ENCODE results near the gene GREM1. TPM values are rescaled to one million over a fixed set of nuclear protein-coding genes. Genes with fewer than 3 reads are reported as not detected.
A peak's percentile ranks its signal among the peaks of the same experiment; 100 is the strongest.

The GREM1 gene
- total and polyA plus RNA-seq, 2 experiments from 2014 or later = 0.27 to 1.0 TPM

DNA sequence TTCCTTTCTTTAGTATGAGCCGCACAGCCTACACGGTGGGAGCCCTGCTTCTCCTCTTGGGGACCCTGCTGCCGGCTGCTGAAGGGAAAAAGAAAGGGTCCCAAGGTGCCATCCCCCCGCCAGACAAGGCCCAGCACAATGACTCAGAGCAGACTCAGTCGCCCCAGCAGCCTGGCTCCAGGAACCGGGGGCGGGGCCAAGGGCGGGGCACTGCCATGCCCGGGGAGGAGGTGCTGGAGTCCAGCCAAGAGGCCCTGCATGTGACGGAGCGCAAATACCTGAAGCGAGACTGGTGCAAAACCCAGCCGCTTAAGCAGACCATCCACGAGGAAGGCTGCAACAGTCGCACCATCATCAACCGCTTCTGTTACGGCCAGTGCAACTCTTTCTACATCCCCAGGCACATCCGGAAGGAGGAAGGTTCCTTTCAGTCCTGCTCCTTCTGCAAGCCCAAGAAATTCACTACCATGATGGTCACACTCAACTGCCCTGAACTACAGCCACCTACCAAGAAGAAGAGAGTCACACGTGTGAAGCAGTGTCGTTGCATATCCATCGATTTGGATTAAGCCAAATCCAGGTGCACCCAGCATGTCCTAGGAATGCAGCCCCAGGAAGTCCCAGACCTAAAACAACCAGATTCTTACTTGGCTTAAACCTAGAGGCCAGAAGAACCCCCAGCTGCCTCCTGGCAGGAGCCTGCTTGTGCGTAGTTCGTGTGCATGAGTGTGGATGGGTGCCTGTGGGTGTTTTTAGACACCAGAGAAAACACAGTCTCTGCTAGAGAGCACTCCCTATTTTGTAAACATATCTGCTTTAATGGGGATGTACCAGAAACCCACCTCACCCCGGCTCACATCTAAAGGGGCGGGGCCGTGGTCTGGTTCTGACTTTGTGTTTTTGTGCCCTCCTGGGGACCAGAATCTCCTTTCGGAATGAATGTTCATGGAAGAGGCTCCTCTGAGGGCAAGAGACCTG is 13.2 kb downstream of the GREM1 start:
- Histone ChIP-seq H3F3A (replicated peaks; ENCODE audit: low read depth) (no peaks in the 10 kb centered on the region), H3K79me2 (replicated peaks; ENCODE audit: insufficient read depth) (no peaks in the 10 kb centered on the region), H3K4me1 (ENCODE audit: insufficient read depth) (peaks cover 11% of the 10 kb centered on the region), H3K9me2 (ENCODE audit: insufficient read depth) (no peaks in the 10 kb centered on the region), H3K27me3 (ENCODE audit: insufficient read depth) (no peaks in the 10 kb centered on the region), H3K36me3 (ENCODE audit: insufficient read depth) (no peaks in the 10 kb centered on the region), H2AFZ (peak overlapping the region; percentile 97), H3K4me2 (peak overlapping the region; percentile 69), H4K20me1 (replicated peaks; ENCODE audit: insufficient read depth) (no peaks in the 10 kb centered on the region), H3K27ac (ENCODE audit: low read depth) (no peak overlapping the region), H3K4me3 (peak overlapping the region; percentile 28; the same call in 1 of the 2 replicates)
- H3K36me3 Mint-ChIP-seq (ENCODE audit: low read depth) = no peaks in the 10 kb centered on the region
- DNase-seq (ENCODE audit: low spot score) (peak; percentile 83), ATAC-seq (peak; percentile 99)
- H3K27me3 Mint-ChIP-seq (ENCODE audit: insufficient read depth, low read depth, poor library complexity) = peaks cover 1% of the 10 kb centered on the region
- peaks cover 4% of the 10 kb centered on the region; the same call in 2 of the 3 replicates for H3K9me3 Mint-ChIP-seq
- 0 out of 2 replicates have a peak overlapping the region, but pooled peaks have one; percentile 64 for H3K27ac Mint-ChIP-seq
- H3K4me1 Mint-ChIP-seq = peaks cover 20% of the 10 kb centered on the region
- no peak overlapping the region for H3K4me3 Mint-ChIP-seq
- TF ChIP-seq, protein P1, sequence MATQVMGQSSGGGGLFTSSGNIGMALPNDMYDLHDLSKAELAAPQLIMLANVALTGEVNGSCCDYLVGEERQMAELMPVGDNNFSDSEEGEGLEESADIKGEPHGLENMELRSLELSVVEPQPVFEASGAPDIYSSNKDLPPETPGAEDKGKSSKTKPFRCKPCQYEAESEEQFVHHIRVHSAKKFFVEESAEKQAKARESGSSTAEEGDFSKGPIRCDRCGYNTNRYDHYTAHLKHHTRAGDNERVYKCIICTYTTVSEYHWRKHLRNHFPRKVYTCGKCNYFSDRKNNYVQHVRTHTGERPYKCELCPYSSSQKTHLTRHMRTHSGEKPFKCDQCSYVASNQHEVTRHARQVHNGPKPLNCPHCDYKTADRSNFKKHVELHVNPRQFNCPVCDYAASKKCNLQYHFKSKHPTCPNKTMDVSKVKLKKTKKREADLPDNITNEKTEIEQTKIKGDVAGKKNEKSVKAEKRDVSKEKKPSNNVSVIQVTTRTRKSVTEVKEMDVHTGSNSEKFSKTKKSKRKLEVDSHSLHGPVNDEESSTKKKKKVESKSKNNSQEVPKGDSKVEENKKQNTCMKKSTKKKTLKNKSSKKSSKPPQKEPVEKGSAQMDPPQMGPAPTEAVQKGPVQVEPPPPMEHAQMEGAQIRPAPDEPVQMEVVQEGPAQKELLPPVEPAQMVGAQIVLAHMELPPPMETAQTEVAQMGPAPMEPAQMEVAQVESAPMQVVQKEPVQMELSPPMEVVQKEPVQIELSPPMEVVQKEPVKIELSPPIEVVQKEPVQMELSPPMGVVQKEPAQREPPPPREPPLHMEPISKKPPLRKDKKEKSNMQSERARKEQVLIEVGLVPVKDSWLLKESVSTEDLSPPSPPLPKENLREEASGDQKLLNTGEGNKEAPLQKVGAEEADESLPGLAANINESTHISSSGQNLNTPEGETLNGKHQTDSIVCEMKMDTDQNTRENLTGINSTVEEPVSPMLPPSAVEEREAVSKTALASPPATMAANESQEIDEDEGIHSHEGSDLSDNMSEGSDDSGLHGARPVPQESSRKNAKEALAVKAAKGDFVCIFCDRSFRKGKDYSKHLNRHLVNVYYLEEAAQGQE (IDR thresholded peaks at IDR 0.05; ENCODE audit: unreplicated experiment) = no peak
- TF ChIP-seq ZNF114 (CRISPR knock-in tag; IDR thresholded peaks at IDR 0.05) (no peak), STAT1 (IDR thresholded peaks at IDR 0.05; ENCODE audit: unreplicated experiment) (no peak), NANOG (IDR thresholded peaks at IDR 0.05; ENCODE audit: borderline replicate concordance) (no peak), EZH2 (IDR thresholded peaks at IDR 0.05; ENCODE audit: low read depth, unreplicated experiment) (no peak)
- TF ChIP-seq, protein P2, sequence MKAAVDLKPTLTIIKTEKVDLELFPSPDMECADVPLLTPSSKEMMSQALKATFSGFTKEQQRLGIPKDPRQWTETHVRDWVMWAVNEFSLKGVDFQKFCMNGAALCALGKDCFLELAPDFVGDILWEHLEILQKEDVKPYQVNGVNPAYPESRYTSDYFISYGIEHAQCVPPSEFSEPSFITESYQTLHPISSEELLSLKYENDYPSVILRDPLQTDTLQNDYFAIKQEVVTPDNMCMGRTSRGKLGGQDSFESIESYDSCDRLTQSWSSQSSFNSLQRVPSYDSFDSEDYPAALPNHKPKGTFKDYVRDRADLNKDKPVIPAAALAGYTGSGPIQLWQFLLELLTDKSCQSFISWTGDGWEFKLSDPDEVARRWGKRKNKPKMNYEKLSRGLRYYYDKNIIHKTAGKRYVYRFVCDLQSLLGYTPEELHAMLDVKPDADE (IDR thresholded peaks at IDR 0.05) = no peak
- TF ChIP-seq, protein P3, sequence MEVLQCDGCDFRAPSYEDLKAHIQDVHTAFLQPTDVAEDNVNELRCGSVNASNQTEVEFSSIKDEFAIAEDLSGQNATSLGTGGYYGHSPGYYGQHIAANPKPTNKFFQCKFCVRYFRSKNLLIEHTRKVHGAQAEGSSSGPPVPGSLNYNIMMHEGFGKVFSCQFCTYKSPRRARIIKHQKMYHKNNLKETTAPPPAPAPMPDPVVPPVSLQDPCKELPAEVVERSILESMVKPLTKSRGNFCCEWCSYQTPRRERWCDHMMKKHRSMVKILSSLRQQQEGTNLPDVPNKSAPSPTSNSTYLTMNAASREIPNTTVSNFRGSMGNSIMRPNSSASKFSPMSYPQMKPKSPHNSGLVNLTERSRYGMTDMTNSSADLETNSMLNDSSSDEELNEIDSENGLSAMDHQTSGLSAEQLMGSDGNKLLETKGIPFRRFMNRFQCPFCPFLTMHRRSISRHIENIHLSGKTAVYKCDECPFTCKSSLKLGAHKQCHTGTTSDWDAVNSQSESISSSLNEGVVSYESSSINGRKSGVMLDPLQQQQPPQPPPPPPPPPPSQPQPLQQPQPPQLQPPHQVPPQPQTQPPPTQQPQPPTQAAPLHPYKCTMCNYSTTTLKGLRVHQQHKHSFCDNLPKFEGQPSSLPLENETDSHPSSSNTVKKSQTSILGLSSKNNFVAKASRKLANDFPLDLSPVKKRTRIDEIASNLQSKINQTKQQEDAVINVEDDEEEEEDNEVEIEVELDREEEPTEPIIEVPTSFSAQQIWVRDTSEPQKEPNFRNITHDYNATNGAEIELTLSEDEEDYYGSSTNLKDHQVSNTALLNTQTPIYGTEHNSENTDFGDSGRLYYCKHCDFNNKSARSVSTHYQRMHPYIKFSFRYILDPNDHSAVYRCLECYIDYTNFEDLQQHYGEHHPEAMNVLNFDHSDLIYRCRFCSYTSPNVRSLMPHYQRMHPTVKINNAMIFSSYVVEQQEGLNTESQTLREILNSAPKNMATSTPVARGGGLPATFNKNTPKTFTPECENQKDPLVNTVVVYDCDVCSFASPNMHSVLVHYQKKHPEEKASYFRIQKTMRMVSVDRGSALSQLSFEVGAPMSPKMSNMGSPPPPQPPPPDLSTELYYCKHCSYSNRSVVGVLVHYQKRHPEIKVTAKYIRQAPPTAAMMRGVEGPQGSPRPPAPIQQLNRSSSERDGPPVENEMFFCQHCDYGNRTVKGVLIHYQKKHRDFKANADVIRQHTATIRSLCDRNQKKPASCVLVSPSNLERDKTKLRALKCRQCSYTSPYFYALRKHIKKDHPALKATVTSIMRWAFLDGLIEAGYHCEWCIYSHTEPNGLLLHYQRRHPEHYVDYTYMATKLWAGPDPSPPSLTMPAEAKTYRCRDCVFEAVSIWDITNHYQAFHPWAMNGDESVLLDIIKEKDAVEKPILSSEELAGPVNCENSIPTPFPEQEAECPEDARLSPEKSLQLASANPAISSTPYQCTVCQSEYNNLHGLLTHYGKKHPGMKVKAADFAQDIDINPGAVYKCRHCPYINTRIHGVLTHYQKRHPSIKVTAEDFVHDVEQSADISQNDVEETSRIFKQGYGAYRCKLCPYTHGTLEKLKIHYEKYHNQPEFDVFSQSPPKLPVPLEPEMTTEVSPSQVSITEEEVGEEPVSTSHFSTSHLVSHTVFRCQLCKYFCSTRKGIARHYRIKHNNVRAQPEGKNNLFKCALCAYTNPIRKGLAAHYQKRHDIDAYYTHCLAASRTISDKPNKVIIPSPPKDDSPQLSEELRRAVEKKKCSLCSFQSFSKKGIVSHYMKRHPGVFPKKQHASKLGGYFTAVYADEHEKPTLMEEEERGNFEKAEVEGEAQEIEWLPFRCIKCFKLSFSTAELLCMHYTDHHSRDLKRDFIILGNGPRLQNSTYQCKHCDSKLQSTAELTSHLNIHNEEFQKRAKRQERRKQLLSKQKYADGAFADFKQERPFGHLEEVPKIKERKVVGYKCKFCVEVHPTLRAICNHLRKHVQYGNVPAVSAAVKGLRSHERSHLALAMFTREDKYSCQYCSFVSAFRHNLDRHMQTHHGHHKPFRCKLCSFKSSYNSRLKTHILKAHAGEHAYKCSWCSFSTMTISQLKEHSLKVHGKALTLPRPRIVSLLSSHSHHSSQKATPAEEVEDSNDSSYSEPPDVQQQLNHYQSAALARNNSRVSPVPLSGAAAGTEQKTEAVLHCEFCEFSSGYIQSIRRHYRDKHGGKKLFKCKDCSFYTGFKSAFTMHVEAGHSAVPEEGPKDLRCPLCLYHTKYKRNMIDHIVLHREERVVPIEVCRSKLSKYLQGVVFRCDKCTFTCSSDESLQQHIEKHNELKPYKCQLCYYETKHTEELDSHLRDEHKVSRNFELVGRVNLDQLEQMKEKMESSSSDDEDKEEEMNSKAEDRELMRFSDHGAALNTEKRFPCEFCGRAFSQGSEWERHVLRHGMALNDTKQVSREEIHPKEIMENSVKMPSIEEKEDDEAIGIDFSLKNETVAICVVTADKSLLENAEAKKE (CRISPR knock-in tag; IDR thresholded peaks at IDR 0.05) = no peak

All from GM23338 (cell line).